HG03108 (cell line): Measurements from ENCODE around the gene ZNF688.
"Not testable (repeated sequence)": the region's sequence is repeated elsewhere in the genome, so short reads cannot be mapped to it uniquely, and the experiment has no call there.

Source experiments
- ATAC-seq: cut with Tn5 transposase; IDR thresholded peaks from one replicate; pipeline ENCODE4 v1.9.1; 2021; ENCODE audit warnings: moderate library complexity; ENCODE audit not compliant: unreplicated experiment

Gene ZNF688

DNA sequence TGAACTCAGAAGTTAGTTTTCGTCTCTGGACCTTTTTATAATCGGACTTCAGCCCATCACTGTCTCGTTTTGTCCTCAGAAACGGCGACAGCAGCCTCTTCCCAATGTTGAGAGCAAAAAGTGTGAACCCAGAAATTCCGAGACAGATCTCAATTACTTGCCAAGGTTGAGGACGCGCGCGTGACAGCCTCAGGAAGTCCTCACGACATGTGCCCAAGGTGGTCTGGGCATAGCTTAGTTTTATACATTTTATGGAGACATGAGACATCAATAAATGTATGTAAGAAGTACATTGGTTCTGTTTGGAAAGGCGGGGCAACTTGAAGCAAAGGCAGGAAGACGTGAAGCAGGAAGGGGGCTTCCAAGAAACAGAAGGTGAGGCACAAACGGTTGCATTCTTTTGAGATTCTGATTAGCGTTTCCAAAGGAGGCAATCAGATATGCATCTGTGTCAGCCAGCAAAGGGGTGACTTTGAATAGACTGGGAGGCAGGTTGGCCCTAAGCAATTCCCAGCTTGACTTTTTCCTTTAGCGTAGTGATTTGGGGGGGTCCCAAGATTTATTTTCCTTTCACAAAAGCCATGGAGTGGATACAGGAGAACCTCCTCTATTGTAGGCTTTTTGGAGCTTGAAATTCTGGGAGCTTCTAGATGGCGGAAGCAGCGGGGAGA, 36.3 kb downstream of the ZNF688 start:
- ATAC-seq, result no peak

DNA sequence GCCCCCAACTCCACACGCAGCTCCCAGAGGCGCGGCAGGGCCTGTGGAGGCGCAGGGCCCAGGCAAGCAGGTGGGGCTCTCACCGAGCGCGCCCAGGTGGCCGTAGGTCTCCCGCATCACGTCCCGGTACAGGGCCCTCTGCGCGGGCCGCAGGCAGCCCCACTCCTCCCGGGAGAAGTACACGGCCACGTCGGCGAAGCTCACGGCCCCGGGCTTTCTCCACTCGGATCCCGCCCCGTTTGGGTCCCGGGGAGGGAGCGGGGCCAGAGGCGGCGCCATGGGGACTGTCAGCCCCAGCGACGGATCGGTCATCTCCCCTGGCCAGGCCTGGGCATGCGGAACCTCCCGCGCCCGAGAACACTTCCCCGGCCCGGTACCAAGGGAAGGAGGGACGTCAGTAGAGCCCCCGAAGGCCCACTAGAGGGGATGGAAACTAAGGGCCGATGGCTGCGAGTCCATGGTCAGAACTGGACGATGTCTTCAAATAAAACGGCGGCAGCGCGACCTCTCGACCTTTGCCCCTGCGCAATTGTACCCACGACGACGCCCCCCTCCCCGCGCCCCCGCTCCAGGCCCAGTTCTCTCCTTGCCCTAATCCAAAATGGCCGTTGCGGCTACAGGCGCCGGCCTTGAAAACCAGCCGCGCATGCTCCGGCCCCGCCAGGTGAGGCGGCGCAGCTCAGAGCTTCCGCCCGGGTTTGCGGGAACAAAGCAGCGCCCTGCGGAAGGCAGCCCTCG, 37.0 kb downstream of the ZNF688 start, which contains the start of gene ZNF747:
Gene ZNF747, minus strand, starts transcription at position 491 of the 738 bp plus-strand sequence. Its CDS starts 179 bp downstream, at position 312.
- peak; percentile 60 for ATAC-seq

GRCh38 chr16:30533748-30534367, 37.7 kb downstream of the ZNF688 start:
- peak; percentile 8 for ATAC-seq

- ATAC-seq, result no peak
Measured at GRCh38 chr16:30533146-30533522, 38.4 kb downstream of the ZNF688 start.

- ATAC-seq, result no peak
Measured at GRCh38 chr16:30532285-30533145, 39.0 kb downstream of the ZNF688 start.

- no peak for ATAC-seq
Measured at GRCh38 chr16:30530163-30531037, 41.1 kb downstream of the ZNF688 start.

GRCh38 chr16:30528799-30529457, 42.6 kb downstream of the ZNF688 start:
- ATAC-seq, result no peak

DNA sequence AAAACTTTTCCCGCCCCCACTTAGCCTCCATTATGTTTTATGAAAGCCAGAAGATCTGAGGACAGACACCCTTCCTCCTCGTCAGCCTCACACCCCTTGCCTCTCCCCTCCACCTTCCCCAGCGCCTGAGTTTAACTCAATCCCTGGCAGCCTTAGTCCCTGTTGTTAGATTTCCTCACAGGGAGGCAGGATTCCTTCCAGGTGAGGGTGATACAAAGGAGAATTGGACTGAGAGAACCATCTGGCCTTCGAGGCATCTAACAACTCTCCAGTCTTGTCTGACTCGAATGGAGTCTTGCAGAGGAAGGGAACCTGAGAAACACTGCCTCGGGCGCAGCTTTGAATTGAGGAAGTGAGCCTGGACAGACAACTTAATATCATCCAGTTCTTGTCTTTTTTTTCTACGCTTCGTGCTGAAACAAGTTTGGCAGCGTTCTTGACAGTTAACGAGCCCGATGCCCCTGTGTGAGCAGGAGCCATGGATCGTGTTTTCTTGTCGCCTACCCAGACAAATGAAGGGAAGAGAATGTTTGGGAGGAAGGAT, 43.8 kb downstream of the ZNF688 start:
- ATAC-seq, result no peak

DNA sequence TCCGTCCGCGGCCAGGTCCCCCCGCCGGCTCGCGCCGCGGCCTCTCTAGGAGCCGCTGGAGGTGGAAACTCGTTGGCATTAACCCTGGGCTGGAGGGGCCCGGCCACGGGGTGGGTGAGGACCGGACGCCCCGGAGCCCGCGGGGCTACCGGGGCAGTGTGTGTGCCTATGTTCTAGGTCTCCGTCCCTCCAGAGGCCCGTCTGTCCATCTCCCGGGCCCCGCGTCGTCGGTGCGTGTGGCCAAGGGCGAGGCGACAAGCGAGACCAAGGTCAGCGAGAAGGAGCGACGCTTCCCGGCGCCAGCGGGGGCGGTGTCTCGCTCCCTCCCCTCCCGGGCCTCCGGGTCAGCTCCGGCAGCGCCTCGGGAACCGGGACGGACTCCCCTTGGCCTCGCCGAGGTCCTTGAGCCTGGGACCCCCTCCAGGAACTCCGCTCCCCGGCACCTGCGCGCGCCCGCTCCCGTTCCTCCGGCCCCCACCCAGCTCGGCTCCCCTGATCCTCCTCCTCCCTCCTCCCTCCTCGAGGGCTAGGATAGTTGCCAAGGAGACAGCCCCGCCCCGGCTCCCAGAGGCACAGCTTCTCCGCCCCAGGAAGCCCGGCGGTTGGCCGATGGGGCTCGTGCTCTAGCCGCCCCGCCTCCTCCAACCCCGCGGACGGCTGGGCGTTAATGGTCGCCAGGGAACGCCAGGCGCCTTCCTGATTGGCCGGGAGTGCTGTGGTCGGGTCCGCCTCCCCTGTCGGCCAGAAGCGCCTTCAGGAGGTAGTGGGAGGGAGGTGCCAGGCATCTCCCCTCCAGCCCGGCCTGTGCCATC, 44.5 kb downstream of the ZNF688 start:
- ATAC-seq, result peak; percentile 85

DNA sequence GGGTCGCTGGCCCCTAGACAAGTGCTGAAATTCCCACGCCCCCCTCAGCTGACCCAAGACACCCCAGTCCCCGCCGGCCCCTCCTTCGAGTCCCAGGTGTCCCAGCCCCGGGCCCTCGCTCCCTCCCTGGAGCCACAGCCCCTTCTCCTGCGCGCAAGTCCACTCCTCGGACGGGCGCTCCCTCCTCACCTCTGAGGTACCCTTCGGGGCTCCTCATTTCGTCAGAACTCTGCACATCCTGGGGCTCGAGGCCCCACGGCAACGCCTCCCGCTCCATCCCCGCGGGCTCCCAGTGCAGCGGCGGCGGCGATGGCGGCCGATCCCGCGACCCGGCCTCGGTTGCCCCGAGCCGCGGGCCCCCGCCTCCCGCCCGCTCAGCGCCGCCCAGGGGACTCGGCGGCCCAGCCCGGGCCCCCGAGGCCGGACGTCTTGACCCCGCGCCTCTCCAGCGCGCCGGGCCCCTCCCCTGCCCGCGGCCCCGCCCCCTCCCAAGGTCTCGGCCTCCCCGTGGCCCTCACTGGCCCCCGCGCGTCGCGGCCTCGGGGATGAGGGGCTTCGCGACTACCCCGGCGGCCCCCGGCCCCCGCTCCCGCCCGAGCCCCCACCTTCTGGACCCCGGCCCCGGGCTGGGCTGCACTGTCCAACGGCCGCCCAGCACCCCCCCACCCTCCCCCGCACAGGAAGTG, 45.2 kb downstream of the ZNF688 start, which contains the start of gene ZNF768:
Gene ZNF768, minus strand, starts transcription at position 430 of the 686 bp plus-strand sequence. Its CDS starts 153 bp downstream, at position 277.
- ATAC-seq, result no peak

DNA sequence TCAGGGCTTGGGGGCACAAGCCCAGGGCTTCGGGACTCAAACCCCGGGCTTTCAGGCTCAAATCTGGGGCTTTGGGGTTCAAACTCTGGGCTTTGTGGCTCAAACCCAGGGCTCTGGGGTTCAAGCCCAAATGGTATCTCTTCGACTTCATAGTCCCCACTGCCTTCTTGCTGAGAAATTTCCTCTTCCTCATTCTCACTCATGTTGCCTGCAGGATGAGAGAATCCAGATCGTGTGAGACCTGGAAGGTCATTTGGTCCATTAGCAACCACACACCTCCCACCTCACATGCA, 45.7 kb downstream of the ZNF688 start:
- no peak for ATAC-seq

DNA sequence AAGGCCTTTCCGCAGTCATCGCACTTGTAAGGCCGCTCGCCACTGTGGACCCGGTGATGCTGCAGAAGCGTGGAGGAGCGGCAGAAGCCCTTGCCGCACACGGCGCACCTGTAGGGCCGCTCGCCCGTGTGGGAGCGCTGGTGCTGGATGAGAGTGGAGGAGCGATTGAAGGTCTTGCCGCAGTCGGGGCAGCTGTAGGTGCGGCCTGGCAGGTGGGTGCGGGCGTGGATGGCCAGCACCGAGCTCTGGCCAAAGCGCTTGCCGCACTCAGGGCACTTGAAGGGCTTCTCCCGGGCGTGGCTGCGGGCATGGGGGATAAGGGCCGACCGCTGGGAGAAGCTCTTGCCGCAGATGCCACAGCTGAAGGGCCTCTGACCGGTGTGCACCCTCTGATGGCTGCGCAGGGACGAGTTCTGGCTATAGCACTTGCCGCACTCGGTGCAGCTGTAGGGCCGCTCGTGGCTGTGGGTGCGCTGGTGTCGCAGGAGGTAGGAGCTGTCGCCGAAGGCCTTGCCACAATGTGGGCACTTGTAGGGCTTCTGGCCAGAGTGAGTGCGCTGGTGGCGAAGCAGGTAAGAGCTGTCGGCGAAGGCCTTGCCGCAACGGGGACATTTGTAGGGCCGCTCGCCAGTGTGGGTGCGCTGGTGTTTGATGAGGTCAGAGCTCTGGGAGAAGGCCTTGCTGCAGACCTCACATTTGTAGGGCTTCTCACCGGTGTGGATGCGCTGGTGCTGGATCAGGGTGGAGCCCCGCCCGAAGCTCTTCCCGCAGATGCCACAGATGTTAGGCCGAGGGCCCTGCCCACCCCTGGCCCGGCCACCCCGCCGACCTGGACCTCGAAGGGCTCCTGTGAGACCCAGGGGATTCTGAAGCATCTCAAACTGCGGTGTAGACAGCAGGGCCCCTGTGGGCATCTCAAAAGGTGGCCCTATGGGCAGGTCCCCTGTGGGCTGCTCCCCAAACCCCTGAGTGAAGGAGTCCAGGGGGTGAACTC, 46.6 kb downstream of the ZNF688 start:
- ATAC-seq, result no peak

- no peak for ATAC-seq
Measured at GRCh38 chr16:30523768-30524574, 47.5 kb downstream of the ZNF688 start.

DNA sequence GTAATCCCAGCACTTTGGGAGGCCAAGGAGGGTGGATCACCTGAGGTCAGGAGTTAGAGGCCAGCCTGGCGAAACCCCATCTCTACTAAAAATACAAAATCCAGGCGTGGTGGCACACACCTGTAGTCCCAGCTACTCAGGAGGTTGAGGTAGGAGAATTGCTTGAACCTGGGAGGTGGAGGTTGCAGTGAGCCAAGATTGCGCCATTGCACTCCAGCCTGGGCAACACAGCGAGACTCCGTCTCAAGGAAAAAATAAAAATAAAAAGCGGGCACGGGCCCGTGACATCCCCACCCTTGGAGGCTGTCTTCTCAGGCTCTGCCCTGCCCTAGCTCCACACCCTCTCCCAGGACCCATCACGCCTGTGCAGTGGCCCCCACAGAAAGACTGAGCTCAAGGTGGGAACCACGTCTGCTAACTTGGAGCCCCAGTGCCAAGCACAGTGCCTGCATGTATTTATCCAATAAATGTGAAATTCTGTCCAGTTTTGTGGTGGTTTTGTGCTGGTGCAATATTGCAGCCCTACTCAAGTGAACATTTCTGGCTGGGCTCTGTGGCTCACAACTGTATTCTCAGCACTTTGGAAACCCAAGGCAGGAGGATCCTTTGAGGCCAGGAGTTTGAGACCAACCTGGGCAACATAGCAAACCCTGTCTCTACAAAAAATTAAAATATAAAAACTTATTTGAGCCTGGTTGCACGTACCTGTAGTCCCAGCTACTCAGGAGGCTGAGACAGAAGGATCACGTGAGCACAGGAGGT, 48.6 kb downstream of the ZNF688 start:
- not testable (repeated sequence) for ATAC-seq
